ENCODE results near the gene FXR2.

The FXR2 gene

GRCh38 chr17:7572338-7572587 lies 42.4 kb downstream of the FXR2 start:
- peaks cover 14% of the 10 kb centered on the region for H3K79me1 ChIP-seq (ENCODE audit: low read depth, low read length)
- H2AK5ac ChIP-seq (ENCODE audit: low read depth, low read length), result no peak overlapping the region
- peaks cover 0 to 3% of the 10 kb centered on the region in 2 donors for H3K9me3 ChIP-seq (replicated peaks in 1 of 2; ENCODE audit: control insufficient read depth in 2 of 2, insufficient read depth in 1 of 2, low read depth in 1 of 2, low read length in 2 of 2)
- H2BK120ac ChIP-seq (ENCODE audit: low read depth, low read length), result no peak overlapping the region
- H3K9ac ChIP-seq (ENCODE audit: low read depth, low read length, poor library complexity), result no peak overlapping the region
- no peak overlapping the region for H4K91ac ChIP-seq (ENCODE audit: low read depth, low read length, poor library complexity)
- no peak overlapping the region for H2BK15ac ChIP-seq (ENCODE audit: low read length)
- no peak overlapping the region for H4K8ac ChIP-seq (ENCODE audit: low read depth, low read length)
- no peak overlapping the region for H2BK5ac ChIP-seq (ENCODE audit: low read length)
- H3K4me2 ChIP-seq (ENCODE audit: insufficient read depth, low read length, poor library complexity, severe bottlenecking), result peak overlapping the region; percentile 49
- peak overlapping the region; percentile 95 for H3K23ac ChIP-seq (ENCODE audit: low read depth, low read length, poor library complexity)
- H2AFZ ChIP-seq (ENCODE audit: low read length), result peak overlapping the region; percentile 62
- no peak overlapping the region for H3K4ac ChIP-seq (ENCODE audit: low read length)
- no peak for DNase-seq (ENCODE audit: low spot score)
- H3K4me3 ChIP-seq (ENCODE audit: low read length in 2 of 2), result peak overlapping the region; percentile 66 to 75
- no CpG with 5 or more reads among the region's 11 CpGs for WGBS, 2 donors (ENCODE audit: extremely low coverage in 2 of 2, insufficient read length in 2 of 2, insufficient replicate concordance in 1 of 2)
- peak overlapping the region; percentile 69 for H3K27ac ChIP-seq (replicated peaks; ENCODE audit: low read length)
- no peak overlapping the region for H3K18ac ChIP-seq (ENCODE audit: low read length)
- peaks cover 14% of the 10 kb centered on the region in 2 donors for H3K4me1 ChIP-seq (ENCODE audit: control insufficient read depth in 2 of 2, insufficient read depth in 1 of 2, low read depth in 1 of 2, low read length in 2 of 2)
- no peak overlapping the region for H3K14ac ChIP-seq (ENCODE audit: low read length)
- H3K27me3 ChIP-seq (ENCODE audit: control insufficient read depth in 3 of 3, insufficient read depth in 3 of 3, low read depth in 1 of 3, low read length in 3 of 3), result no peaks in the 10 kb centered on the region
- H2BK12ac ChIP-seq (ENCODE audit: low read length), result no peak overlapping the region
- peaks cover 54 to 72% of the 10 kb centered on the region in 2 donors for H3K36me3 ChIP-seq (replicated peaks in 1 of 2; ENCODE audit: control insufficient read depth in 2 of 2, insufficient read depth in 2 of 2, low read length in 2 of 2)

- no peak overlapping the region for H3K27ac ChIP-seq (replicated peaks; ENCODE audit: low read length)
- no peaks in the 10 kb centered on the region for H3K27me3 ChIP-seq (ENCODE audit: control insufficient read depth in 3 of 3, insufficient read depth in 3 of 3, low read depth in 1 of 3, low read length in 3 of 3)
- H3K23ac ChIP-seq (ENCODE audit: low read depth, low read length, poor library complexity), result no peak overlapping the region
- H2BK5ac ChIP-seq (ENCODE audit: low read length), result no peak overlapping the region
- whole genome bisulfite sequencing, 2 donors (ENCODE audit: extremely low coverage in 2 of 2, insufficient read length in 2 of 2, insufficient replicate concordance in 1 of 2), result no CpG with 5 or more reads among the region's 10 CpGs
- no peak overlapping the region for H2BK15ac ChIP-seq (ENCODE audit: low read length)
- H3K14ac ChIP-seq (ENCODE audit: low read length), result no peak overlapping the region
- no peak overlapping the region for H4K8ac ChIP-seq (ENCODE audit: low read depth, low read length)
- no peak overlapping the region for H2AFZ ChIP-seq (ENCODE audit: low read length)
- peaks cover 0 to 3% of the 10 kb centered on the region in 2 donors for H3K9me3 ChIP-seq (replicated peaks in 1 of 2; ENCODE audit: control insufficient read depth in 2 of 2, insufficient read depth in 1 of 2, low read depth in 1 of 2, low read length in 2 of 2)
- H3K4me1 ChIP-seq (ENCODE audit: control insufficient read depth in 2 of 2, insufficient read depth in 1 of 2, low read depth in 1 of 2, low read length in 2 of 2), result peaks cover 13 to 14% of the 10 kb centered on the region in 2 donors
- H3K79me1 ChIP-seq (ENCODE audit: low read depth, low read length), result peaks cover 11% of the 10 kb centered on the region
- H3K9ac ChIP-seq (ENCODE audit: low read depth, low read length, poor library complexity), result no peak overlapping the region
- H3K4ac ChIP-seq (ENCODE audit: low read length), result no peak overlapping the region
- H2BK120ac ChIP-seq (ENCODE audit: low read depth, low read length), result no peak overlapping the region
- H3K4me2 ChIP-seq (ENCODE audit: insufficient read depth, low read length, poor library complexity, severe bottlenecking), result no peak overlapping the region
- no peak overlapping the region for H4K91ac ChIP-seq (ENCODE audit: low read depth, low read length, poor library complexity)
- no peak overlapping the region for H3K18ac ChIP-seq (ENCODE audit: low read length)
- no peak for DNase-seq (ENCODE audit: low spot score)
- no peak overlapping the region for H2BK12ac ChIP-seq (ENCODE audit: low read length)
- peaks cover 43 to 72% of the 10 kb centered on the region in 2 donors for H3K36me3 ChIP-seq (replicated peaks in 1 of 2; ENCODE audit: control insufficient read depth in 2 of 2, insufficient read depth in 2 of 2, low read length in 2 of 2)
- H2AK5ac ChIP-seq (ENCODE audit: low read depth, low read length), result no peak overlapping the region
- H3K4me3 ChIP-seq (ENCODE audit: low read length in 2 of 2), result no peak overlapping the region
These were observed 44.3 kb downstream of the FXR2 start for GRCh38 chr17:7570351-7570750.

DNA sequence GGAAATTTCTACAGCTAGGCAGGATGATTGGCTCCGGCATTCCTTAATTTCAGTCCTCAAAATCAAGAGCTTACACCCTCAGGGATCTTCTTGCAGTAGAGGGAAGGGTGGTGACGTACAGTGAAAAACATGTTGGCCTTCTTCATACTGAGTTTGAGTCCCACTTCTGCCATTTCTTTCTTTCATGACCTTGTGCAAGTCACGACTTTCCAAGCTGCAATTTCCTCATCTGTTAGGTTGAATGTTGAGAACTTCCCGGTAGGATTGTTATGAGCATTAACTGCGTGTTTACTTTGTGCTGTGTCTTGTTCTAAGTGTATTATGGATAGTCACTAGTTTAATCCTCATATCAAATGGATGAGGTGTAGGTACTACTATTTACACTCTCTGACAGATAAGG lies 45.1 kb downstream of the FXR2 start:
- Histone ChIP-seq H3K4me3 (ENCODE audit: low read length in 2 of 2) (no peak overlapping the region), H3K23ac (ENCODE audit: low read depth, low read length, poor library complexity) (no peak overlapping the region), H2BK15ac (ENCODE audit: low read length) (no peak overlapping the region), H3K9me3 (replicated peaks in 1 of 2; ENCODE audit: control insufficient read depth in 2 of 2, insufficient read depth in 1 of 2, low read depth in 1 of 2, low read length in 2 of 2) (peaks cover 0 to 3% of the 10 kb centered on the region in 2 donors), H3K27me3 (ENCODE audit: control insufficient read depth in 3 of 3, insufficient read depth in 3 of 3, low read depth in 1 of 3, low read length in 3 of 3) (no peaks in the 10 kb centered on the region), H2BK5ac (ENCODE audit: low read length) (no peak overlapping the region), H4K8ac (ENCODE audit: low read depth, low read length) (no peak overlapping the region), H2BK12ac (ENCODE audit: low read length) (no peak overlapping the region), H3K79me1 (ENCODE audit: low read depth, low read length) (peaks cover 9% of the 10 kb centered on the region), H2BK120ac (ENCODE audit: low read depth, low read length) (no peak overlapping the region), H3K18ac (ENCODE audit: low read length) (no peak overlapping the region), H2AFZ (ENCODE audit: low read length) (no peak overlapping the region), H3K14ac (ENCODE audit: low read length) (no peak overlapping the region), H3K36me3 (replicated peaks in 1 of 2; ENCODE audit: control insufficient read depth in 2 of 2, insufficient read depth in 2 of 2, low read length in 2 of 2) (peaks cover 43 to 72% of the 10 kb centered on the region in 2 donors), H3K4me1 (ENCODE audit: control insufficient read depth in 2 of 2, insufficient read depth in 1 of 2, low read depth in 1 of 2, low read length in 2 of 2) (peaks cover 7 to 11% of the 10 kb centered on the region in 2 donors), H2AK5ac (ENCODE audit: low read depth, low read length) (no peak overlapping the region), H3K9ac (ENCODE audit: low read depth, low read length, poor library complexity) (no peak overlapping the region), H3K4me2 (ENCODE audit: insufficient read depth, low read length, poor library complexity, severe bottlenecking) (no peak overlapping the region), H4K91ac (ENCODE audit: low read depth, low read length, poor library complexity) (no peak overlapping the region), H3K4ac (ENCODE audit: low read length) (no peak overlapping the region), H3K27ac (replicated peaks; ENCODE audit: low read length) (no peak overlapping the region)
- no CpG with 5 or more reads among the region's 5 CpGs for WGBS, 2 donors (ENCODE audit: extremely low coverage in 2 of 2, insufficient read length in 2 of 2, insufficient replicate concordance in 1 of 2)
- no peak for DNase-seq (ENCODE audit: low spot score)

DNA sequence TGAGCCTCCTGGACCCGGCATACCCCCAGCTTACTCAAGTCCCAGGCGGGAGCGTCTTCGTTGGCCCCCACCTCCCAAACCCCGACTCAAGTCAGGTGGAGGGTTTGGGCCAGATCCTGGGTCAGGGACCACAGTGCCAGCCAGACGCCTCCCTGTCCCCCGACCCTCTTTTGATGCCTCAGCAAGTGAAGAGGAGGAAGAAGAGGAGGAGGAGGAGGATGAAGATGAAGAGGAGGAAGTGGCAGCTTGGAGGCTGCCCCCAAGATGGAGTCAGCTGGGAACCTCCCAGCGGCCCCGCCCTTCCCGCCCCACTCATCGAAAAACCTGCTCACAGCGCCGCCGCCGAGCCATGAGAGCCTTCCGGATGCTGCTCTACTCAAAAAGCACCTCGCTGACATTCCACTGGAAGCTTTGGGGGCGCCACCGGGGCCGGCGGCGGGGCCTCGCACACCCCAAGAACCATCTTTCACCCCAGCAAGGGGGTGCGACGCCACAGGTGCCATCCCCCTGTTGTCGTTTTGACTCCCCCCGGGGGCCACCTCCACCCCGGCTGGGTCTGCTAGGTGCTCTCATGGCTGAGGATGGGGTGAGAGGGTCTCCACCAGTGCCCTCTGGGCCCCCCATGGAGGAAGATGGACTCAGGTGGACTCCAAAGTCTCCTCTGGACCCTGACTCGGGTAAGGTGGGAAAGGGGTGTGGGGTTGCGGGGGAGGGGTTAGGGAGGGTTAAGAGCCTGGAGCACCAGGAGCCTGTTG lies 51.4 kb downstream of the FXR2 start:
- no peak overlapping the region for H2BK15ac ChIP-seq (ENCODE audit: low read length)
- H3K4me2 ChIP-seq (ENCODE audit: insufficient read depth, low read length, poor library complexity, severe bottlenecking), result no peak overlapping the region
- peak overlapping the region in 1 of 2 donors; percentile 86 for H3K4me3 ChIP-seq (ENCODE audit: low read length in 2 of 2)
- H3K79me1 ChIP-seq (ENCODE audit: low read depth, low read length), result peaks cover 8% of the 10 kb centered on the region
- no peaks in the 10 kb centered on the region for H3K9me3 ChIP-seq (replicated peaks in 1 of 2; ENCODE audit: control insufficient read depth in 2 of 2, insufficient read depth in 1 of 2, low read depth in 1 of 2, low read length in 2 of 2)
- no peak overlapping the region for H2BK5ac ChIP-seq (ENCODE audit: low read length)
- no peak overlapping the region for H3K4ac ChIP-seq (ENCODE audit: low read length)
- no peak overlapping the region for H2BK120ac ChIP-seq (ENCODE audit: low read depth, low read length)
- H3K27me3 ChIP-seq (ENCODE audit: control insufficient read depth in 3 of 3, insufficient read depth in 3 of 3, low read depth in 1 of 3, low read length in 3 of 3), result no peaks in the 10 kb centered on the region
- whole genome bisulfite sequencing, 2 donors (ENCODE audit: extremely low coverage in 2 of 2, insufficient read length in 2 of 2, insufficient replicate concordance in 1 of 2), result no CpG with 5 or more reads among the region's 30 CpGs
- H3K36me3 ChIP-seq (replicated peaks in 1 of 2; ENCODE audit: control insufficient read depth in 2 of 2, insufficient read depth in 2 of 2, low read length in 2 of 2), result peaks cover 24 to 45% of the 10 kb centered on the region in 2 donors
- H4K8ac ChIP-seq (ENCODE audit: low read depth, low read length), result no peak overlapping the region
- H3K23ac ChIP-seq (ENCODE audit: low read depth, low read length, poor library complexity), result no peak overlapping the region
- H4K91ac ChIP-seq (ENCODE audit: low read depth, low read length, poor library complexity), result no peak overlapping the region
- DNase-seq (ENCODE audit: low spot score), result no peak
- no peak overlapping the region for H3K18ac ChIP-seq (ENCODE audit: low read length)
- no peak overlapping the region for H2AK5ac ChIP-seq (ENCODE audit: low read depth, low read length)
- H3K9ac ChIP-seq (ENCODE audit: low read depth, low read length, poor library complexity), result peak overlapping the region; percentile 14
- no peak overlapping the region for H2BK12ac ChIP-seq (ENCODE audit: low read length)
- H3K14ac ChIP-seq (ENCODE audit: low read length), result no peak overlapping the region
- H3K4me1 ChIP-seq (ENCODE audit: control insufficient read depth in 2 of 2, insufficient read depth in 1 of 2, low read depth in 1 of 2, low read length in 2 of 2), result peaks cover 17 to 19% of the 10 kb centered on the region in 2 donors
- no peak overlapping the region for H2AFZ ChIP-seq (ENCODE audit: low read length)
- no peak overlapping the region for H3K27ac ChIP-seq (replicated peaks; ENCODE audit: low read length)

Data from neuronal stem cell (in vitro differentiated cells).